WI38 (cell line): ENCODE measurements around the gene CYP1A1.
"Not testable (repeated sequence)": the region's sequence is repeated elsewhere in the genome, so short reads cannot be mapped to it uniquely, and the experiment has no call there.

Source experiments
- H3K4me3 ChIP-seq: 2 replicates; pipeline ENCODE4 v1.5.1; 2011; ENCODE audit warnings: low read depth, mild to moderate bottlenecking, control low read depth, low read length
- CTCF ChIP-seq: IDR thresholded peaks from 2 replicates; pipeline ENCODE4 v1.5.1; 2012; ENCODE audit warnings: low read depth, mild to moderate bottlenecking, control low read depth, low read length

CYP1A1 gene

GRCh38 chr15:74752531-74752930 is 27.2 kb upstream of the CYP1A1 start:
- H3K4me3 ChIP-seq, result no peak overlapping the region
- TF ChIP-seq CTCF, result no peak

DNA sequence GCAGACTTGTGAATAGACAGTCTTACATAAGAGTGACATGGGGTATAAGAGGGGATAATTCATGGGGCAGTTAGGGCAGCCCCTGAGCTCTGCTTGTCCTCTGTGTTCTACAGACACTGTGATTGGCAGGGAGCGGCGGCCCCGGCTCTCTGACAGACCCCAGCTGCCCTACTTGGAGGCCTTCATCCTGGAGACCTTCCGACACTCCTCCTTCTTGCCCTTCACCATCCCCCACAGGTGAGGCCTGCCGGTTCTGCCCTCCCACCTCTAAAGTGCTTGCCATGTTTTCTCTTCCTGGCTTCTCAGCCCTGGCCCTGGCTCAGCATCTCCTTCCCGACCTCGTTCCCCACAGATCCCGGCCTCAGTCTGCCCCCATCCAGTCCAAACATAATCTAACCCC is 26.7 kb upstream of the CYP1A1 start:
- no peak overlapping the region for H3K4me3 ChIP-seq
- no peak for TF ChIP-seq CTCF

GRCh38 chr15:74750751-74751150 is 25.4 kb upstream of the CYP1A1 start:
- H3K4me3 ChIP-seq, result no peak overlapping the region
- no peak for TF ChIP-seq CTCF

DNA sequence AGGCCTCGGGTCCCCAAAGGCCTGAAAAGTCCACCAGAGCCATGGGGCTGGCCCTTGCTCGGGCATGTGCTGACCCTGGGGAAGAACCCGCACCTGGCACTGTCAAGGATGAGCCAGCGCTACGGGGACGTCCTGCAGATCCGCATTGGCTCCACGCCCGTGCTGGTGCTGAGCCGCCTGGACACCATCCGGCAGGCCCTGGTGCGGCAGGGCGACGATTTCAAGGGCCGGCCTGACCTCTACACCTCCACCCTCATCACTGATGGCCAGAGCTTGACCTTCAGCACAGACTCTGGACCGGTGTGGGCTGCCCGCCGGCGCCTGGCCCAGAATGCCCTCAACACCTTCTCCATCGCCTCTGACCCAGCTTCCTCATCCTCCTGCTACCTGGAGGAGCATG is 24.5 kb upstream of the CYP1A1 start:
- TF ChIP-seq CTCF, result no peak
- no peak overlapping the region for H3K4me3 ChIP-seq

GRCh38 chr15:74748322-74748946 is 23.1 kb upstream of the CYP1A1 start, which contains the start of gene CYP1A2:
Gene CYP1A2, plus strand, starts transcription at chr15:74748845. Its CDS starts 894 bp downstream, at chr15:74749739.
- no peak within 1 kb of the TSS for H3K4me3 ChIP-seq
- no peak for TF ChIP-seq CTCF

DNA sequence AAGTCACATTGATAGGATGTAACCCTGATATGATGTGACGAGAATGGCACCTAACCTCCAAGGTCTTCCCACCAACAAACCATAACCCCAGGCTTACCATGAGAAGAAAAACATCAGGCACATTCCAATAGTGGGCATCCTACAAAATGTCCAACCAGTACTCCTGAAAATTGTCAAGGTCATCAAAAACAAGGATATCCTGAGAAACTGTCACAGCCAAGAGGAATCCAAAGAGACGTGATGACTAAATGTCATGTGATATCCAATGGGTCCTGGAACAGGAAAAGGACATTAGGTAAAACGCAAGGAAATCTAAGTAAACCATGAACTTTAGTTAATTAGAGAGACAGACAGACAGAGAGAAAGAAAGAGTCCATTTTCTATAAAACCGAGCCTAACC is 21.1 kb upstream of the CYP1A1 start:
- no peak for TF ChIP-seq CTCF
- H3K4me3 ChIP-seq, result no peak overlapping the region

DNA sequence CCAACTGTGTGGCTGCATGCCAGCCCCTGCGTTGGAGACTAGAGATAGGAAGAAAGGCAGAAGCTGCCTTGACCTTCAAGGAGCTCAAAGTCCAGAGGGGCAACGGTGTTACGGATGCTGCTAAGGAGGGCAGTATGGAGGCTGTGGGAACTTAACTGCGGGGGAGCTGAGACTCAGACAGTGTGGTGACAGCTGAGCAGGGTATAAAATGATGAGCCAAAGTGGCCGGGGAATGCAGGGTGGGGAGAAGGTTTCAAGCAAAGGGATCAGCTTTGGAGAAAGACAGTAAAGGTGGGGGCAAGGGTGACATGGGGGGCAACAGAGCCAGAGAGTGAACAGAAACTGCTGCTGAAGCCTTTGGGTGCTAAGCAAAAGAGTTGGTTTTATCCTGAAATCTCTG is 17.1 kb upstream of the CYP1A1 start:
- TF ChIP-seq CTCF, result no peak
- H3K4me3 ChIP-seq, result no peak overlapping the region

GRCh38 chr15:74738239-74738638 is 12.9 kb upstream of the CYP1A1 start:
- H3K4me3 ChIP-seq, result not testable (repeated sequence)
